ENCODE data around the gene SLC37A1. TPM values are rescaled to one million over a fixed set of nuclear protein-coding genes. Genes with fewer than 3 reads are reported as not detected.

The SLC37A1 gene
- total RNA-seq, 2 experiments from 2014 or later = 18.9 to 19.2 TPM

DNA sequence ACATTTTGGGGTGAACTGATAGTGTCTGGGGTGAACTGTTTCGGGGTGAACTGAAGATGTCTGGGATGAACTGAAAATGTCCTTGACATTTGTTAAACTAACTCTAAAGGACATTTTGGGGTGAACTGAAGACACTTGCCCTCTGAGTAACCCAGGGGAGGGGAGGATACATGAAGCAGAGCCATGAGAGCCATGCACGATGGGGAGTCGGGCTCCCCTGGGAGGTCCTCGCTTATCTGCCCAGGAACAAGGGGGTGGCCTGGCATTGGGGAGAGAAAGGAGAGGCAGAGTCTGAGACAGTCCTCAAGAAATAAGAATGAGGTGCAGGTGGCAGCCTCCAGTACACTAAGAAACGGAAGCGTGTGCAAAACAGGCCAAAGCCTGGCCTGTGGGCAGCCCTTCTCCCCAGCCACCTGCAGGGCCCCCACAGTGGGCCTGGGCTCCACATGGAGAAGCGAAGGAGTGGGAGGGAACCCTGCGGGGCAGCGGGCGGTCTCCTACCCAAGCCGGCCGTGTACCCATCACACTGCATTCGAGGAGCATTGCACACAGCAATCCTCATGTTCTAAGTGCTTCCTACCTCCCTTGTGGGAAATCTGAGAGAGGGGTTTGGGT, 41.8 kb upstream of the SLC37A1 start:
- no peak overlapping the region for H3K4me3 Mint-ChIP-seq
- CTCF ChIA-PET = no interaction called here
- H3K4me1 Mint-ChIP-seq (ENCODE audit: low read depth) = peaks cover 9% of the 10 kb centered on the region
- ATAC-seq = no peak
- peaks cover 9% of the 10 kb centered on the region for H3K27me3 Mint-ChIP-seq (ENCODE audit: low read depth)
- no peaks in the 10 kb centered on the region for H3K36me3 Mint-ChIP-seq (ENCODE audit: low read depth)
- H3K9me3 Mint-ChIP-seq (ENCODE audit: insufficient read depth) = no peaks in the 10 kb centered on the region
- POLR2A ChIA-PET = no interaction called here
- no peak overlapping the region for H3K27ac Mint-ChIP-seq
- DNase-seq = no peak

DNA sequence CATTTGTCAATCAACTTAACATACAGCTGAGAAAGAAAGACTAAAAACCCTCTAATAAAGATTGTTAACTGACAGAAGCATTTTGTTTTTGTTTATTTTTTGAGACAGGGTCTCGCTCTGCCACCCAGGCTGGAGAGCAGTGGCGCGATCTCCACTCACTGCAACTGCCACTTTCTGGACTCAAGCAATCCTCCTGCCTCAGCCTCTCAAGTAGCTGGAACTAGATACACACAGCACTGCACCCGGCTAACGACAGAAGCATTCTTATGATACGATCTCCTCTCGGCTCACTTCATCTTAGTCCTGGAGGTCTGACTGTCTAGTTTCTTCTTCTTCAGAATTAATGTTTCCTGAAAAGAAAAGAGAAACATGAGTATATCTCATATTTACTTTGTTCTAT, 41.1 kb upstream of the SLC37A1 start:
- no peak overlapping the region for H3K27ac Mint-ChIP-seq
- no peak overlapping the region for H3K4me3 Mint-ChIP-seq
- ChIA-PET CTCF (no interaction called here), POLR2A (no interaction called here)
- DNase-seq (no peak), ATAC-seq (no peak)
- no peaks in the 10 kb centered on the region for H3K9me3 Mint-ChIP-seq (ENCODE audit: insufficient read depth)
- H3K27me3 Mint-ChIP-seq (ENCODE audit: low read depth) = peaks cover 7% of the 10 kb centered on the region
- peaks cover 2% of the 10 kb centered on the region for H3K4me1 Mint-ChIP-seq (ENCODE audit: low read depth)
- no peaks in the 10 kb centered on the region for H3K36me3 Mint-ChIP-seq (ENCODE audit: low read depth)

DNA sequence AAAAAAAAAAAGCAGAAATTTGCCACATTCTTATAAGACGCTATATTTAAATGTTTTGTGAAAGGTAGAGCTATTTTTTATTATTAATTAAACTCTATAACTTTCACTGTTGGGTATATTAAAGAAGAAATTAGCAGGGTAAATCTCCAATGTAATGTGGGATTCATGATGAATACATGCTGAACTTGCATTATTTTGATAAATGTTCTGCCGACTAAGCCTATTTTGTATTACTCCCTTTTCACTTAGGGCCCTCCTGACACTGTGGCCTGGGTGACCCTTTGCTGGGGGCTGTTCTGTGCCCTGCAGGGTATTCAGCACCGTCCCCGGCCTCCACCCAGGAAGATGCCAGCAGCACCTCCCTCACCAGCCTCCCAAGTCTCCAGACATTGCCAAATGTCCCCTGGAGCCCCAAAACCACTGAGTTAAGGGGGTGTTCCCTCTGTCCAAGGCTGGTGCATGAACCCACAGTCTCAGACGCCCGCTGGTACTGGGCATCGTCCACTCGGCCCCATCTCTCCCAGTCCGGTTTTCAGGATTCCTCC, 40.1 kb upstream of the SLC37A1 start:
- ATAC-seq = no peak
- POLR2A ChIA-PET = no interaction called here
- Mint-ChIP-seq H3K27me3 (ENCODE audit: low read depth) (peaks cover 8% of the 10 kb centered on the region), H3K36me3 (ENCODE audit: low read depth) (no peaks in the 10 kb centered on the region), H3K4me3 (no peak overlapping the region), H3K4me1 (ENCODE audit: low read depth) (no peaks in the 10 kb centered on the region), H3K27ac (no peak overlapping the region), H3K9me3 (ENCODE audit: insufficient read depth) (no peaks in the 10 kb centered on the region)
- DNase-seq = no peak
- CTCF ChIA-PET = no interaction called here

DNA sequence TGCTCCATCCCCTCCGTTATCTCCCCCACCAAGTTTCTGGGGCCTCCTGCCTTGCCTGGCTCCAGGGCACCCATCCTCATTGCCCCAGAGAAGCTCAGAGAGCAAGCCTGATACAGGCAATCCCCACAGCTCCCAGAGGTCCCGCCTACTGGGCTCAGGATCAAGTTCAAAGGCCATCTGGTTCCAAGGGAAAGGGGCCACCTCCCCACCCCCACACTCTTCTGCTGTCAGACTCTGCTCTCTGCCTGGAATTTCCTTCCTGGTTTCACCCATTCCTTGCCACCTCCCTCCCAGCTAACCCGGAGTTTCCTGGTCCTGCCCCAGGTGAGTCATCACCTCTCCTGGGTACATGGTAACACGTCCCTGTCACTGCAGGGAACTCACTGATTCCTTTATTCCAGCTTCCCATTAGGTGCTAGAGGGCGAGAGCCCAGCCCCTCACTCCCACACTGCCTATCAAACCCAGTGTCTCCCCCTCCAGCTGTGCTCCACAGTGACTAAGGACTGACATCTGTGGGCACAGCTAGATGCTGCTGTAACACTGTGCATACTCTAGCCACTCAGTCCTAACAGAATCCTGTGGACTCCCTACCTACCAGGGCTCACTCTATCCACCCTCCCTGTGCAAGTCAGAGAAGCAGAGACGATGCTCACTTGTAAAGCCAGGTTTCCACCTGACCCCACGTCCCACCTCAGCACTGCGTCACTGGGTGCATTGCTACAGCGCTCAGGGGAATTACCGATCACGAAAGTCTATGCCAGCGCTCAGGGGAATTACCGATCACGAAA, 39.4 kb upstream of the SLC37A1 start:
- Mint-ChIP-seq H3K27me3 (ENCODE audit: low read depth) (peaks cover 11% of the 10 kb centered on the region), H3K4me3 (no peak overlapping the region), H3K9me3 (ENCODE audit: insufficient read depth) (no peaks in the 10 kb centered on the region), H3K4me1 (ENCODE audit: low read depth) (no peaks in the 10 kb centered on the region), H3K27ac (no peak overlapping the region), H3K36me3 (ENCODE audit: low read depth) (no peaks in the 10 kb centered on the region)
- POLR2A ChIA-PET = no interaction called here
- DNase-seq (no peak), ATAC-seq (no peak)
- CTCF ChIA-PET = interaction anchor here (1.3 kb wide), 1 partner anchor 329 kb away, joined by 3 read pairs; no protein-coding TSS in a partner anchor

DNA sequence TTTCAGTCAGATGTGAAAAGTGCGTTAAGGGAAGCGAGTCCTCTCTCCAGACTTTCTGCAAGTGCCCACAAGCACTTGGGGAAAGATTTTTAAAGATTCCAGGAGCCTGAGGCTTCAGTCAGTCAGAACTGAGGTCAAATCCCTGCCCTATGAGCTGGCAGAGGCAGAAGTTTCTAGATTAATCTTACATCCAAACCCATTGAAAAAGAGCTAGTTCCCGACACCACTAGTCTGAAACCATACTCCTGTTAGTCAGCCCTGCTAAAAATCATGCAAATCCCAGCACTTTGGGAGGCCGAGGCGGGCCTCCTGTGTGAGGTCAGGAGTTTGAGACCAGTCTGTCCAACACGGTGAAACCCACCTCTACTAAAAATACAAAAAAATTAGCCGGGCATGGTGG, 38.6 kb upstream of the SLC37A1 start:
- peaks cover 11% of the 10 kb centered on the region for H3K27me3 Mint-ChIP-seq (ENCODE audit: low read depth)
- ChIA-PET CTCF (interaction anchor here (1.3 kb wide), 1 partner anchor 330 kb away, joined by 3 read pairs; no protein-coding TSS in a partner anchor), POLR2A (no interaction called here)
- H3K4me3 Mint-ChIP-seq = no peak overlapping the region
- DNase-seq (no peak), ATAC-seq (no peak)
- H3K9me3 Mint-ChIP-seq (ENCODE audit: insufficient read depth) = no peaks in the 10 kb centered on the region
- no peak overlapping the region for H3K27ac Mint-ChIP-seq
- H3K4me1 Mint-ChIP-seq (ENCODE audit: low read depth) = no peaks in the 10 kb centered on the region
- no peaks in the 10 kb centered on the region for H3K36me3 Mint-ChIP-seq (ENCODE audit: low read depth)

DNA sequence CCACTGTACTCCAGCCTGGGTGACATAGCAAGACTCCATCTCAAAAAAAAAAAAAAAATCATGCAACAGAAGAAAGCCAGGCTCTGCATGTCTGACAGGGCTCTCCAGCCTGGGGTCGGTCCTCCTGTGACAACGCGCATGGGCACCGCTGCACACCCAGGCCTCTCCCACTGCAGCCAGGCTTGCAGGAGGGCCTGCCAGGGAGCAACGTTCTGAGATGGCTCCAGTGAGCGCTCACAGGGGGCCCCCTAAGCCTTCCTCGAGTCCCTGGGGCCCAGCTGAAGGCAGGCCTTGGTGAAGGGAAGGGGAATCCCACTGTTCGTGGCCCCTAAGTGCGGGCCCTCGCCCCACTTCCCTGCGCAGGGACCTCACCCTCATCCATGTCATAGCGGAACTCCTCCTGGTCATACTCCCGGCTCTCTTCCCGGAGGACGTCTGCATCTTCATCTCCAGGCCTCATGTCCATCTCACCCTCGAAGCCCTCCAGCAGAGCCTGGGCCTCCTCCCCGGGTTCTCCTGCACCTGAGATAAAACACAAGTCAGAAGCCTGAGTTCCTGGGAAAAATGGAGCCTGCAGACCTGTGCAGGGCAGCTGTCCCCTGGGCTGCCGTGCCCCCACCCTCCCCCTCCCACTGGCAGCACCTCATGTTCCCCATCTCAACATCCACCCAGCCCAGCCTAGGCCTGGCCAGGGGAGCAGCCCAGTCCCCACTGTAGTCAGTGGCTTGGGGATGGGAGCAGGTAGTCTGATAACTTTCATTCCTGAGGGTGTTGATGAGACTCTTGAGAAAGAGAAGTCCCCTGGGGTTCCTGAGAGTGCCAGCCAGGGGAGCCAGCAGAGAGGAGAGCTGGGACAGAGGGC, 37.9 kb upstream of the SLC37A1 start:
- DNase-seq (no peak), ATAC-seq (no peak)
- H3K9me3 Mint-ChIP-seq (ENCODE audit: insufficient read depth) = no peaks in the 10 kb centered on the region
- no peak overlapping the region for H3K4me3 Mint-ChIP-seq
- ChIA-PET CTCF (interaction anchor here (1.3 kb wide), 1 partner anchor 331 kb away, joined by 3 read pairs; no protein-coding TSS in a partner anchor), POLR2A (no interaction called here)
- no peaks in the 10 kb centered on the region for H3K36me3 Mint-ChIP-seq (ENCODE audit: low read depth)
- peaks cover 11% of the 10 kb centered on the region for H3K27me3 Mint-ChIP-seq (ENCODE audit: low read depth)
- no peak overlapping the region for H3K27ac Mint-ChIP-seq
- H3K4me1 Mint-ChIP-seq (ENCODE audit: low read depth) = no peaks in the 10 kb centered on the region

DNA sequence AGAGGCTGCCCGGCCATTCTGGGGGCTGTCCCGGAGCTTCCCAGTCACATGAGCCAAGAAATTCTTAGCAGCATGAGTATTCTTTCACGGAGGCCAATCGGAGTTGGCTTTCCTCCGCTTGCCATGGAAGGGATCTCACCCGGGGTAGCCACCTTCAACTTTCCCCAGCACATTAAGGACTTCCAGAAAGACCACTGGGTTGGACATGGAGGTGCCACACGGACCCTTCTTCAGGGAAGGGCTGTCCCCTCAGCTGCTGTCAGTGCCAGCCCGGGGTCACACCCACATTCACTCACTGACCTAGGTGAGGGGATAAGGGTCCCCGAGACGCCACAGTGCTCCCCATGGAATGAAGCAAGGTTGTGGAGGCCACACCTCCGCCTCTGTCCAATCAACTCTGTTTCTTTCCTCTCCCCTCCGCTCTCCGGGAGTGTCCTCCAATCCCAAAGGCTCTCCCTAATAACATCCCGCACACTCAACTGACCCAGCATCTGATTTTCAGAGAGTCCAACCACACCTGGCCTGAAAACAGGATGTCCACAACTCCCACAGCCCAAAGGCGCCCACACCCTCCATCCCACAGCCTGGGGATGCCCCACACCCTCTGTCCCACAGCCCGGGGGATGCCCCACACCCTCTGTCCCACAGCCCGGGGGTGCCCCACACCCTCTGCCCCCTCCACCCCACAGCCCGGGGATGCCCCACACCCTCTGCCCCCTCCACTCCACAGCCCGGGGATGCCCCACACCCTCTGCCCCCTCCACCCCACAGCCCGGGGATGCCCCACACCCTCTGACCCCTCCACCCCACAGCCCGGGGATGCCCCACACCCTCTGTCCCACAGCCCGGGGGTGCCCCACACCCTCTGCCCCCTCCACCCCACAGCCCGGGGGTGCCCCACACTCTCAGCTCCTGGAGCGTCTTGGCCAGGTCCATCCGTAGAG, 37.0 kb upstream of the SLC37A1 start:
- H3K27ac Mint-ChIP-seq = no peak overlapping the region
- ATAC-seq (no peak), DNase-seq (no peak)
- ChIA-PET POLR2A (no interaction called here), CTCF (interaction anchor here (2.3 kb wide), 1 partner anchor 9 kb away, joined by 9 read pairs; no protein-coding TSS in a partner anchor)
- H3K36me3 Mint-ChIP-seq (ENCODE audit: low read depth) = no peaks in the 10 kb centered on the region
- peaks cover 15% of the 10 kb centered on the region for H3K27me3 Mint-ChIP-seq (ENCODE audit: low read depth)
- H3K4me1 Mint-ChIP-seq (ENCODE audit: low read depth) = no peaks in the 10 kb centered on the region
- H3K9me3 Mint-ChIP-seq (ENCODE audit: insufficient read depth) = no peaks in the 10 kb centered on the region
- no peak overlapping the region for H3K4me3 Mint-ChIP-seq

DNA sequence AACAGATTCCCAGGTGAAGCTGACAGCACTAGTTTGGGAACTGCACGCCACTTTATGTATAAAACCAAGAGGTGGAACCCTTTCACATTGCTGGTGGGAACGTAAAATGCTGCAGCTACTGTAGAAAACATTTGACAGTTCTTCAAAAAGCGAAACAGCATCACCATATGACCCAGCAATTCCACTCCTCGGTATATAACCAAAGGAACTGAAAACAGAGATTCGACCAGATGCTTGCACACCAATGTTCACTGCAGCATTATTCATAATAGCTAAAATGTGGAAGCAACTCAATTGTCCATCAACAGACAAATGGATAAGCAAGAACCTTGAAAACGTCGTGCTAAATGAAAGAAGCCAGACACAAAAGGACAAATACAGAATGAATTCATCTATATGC, 35.1 kb upstream of the SLC37A1 start:
- no peaks in the 10 kb centered on the region for H3K4me1 Mint-ChIP-seq (ENCODE audit: low read depth)
- H3K9me3 Mint-ChIP-seq (ENCODE audit: insufficient read depth) = no peaks in the 10 kb centered on the region
- CTCF ChIA-PET = interaction anchor here (1.1 to 2.3 kb wide), 3 partner anchors 9 to 58 kb away, joined by 3 to 9 read pairs (median 4); no protein-coding TSS in a partner anchor
- H3K27ac Mint-ChIP-seq = no peak overlapping the region
- ATAC-seq = no peak
- DNase-seq = no peak
- H3K27me3 Mint-ChIP-seq (ENCODE audit: low read depth) = peaks cover 21% of the 10 kb centered on the region
- no peaks in the 10 kb centered on the region for H3K36me3 Mint-ChIP-seq (ENCODE audit: low read depth)
- POLR2A ChIA-PET = no interaction called here
- no peak overlapping the region for H3K4me3 Mint-ChIP-seq

DNA sequence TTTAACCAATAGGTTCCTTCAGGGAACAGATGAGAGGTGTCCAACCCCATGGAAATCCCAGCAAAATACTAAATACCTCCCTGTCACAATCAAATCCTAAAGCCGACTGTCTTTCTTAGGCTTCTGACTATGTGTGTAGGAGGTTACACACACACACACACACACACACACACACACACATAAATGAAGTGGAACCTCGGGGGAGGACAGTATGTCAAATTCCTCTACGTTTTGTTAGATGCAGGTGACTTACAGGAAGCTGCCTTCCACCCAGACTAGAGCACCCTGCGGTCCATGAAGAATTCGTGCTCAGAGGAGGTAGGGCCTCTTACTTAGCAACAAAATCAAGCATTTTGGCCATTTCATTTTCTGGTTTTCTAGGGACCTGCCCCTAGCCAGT, 34.1 kb upstream of the SLC37A1 start:
- Mint-ChIP-seq H3K36me3 (ENCODE audit: low read depth) (no peaks in the 10 kb centered on the region), H3K27me3 (ENCODE audit: low read depth) (peaks cover 20% of the 10 kb centered on the region), H3K4me1 (ENCODE audit: low read depth) (no peaks in the 10 kb centered on the region), H3K4me3 (no peak overlapping the region), H3K9me3 (ENCODE audit: insufficient read depth) (no peaks in the 10 kb centered on the region), H3K27ac (no peak overlapping the region)
- CTCF ChIA-PET = interaction anchor here (1.0 kb wide), 1 partner anchor 12 kb away, joined by 3 read pairs; no protein-coding TSS in a partner anchor
- DNase-seq (no peak), ATAC-seq (no peak)
- POLR2A ChIA-PET = interaction anchor here (1.0 kb wide), 1 partner anchor 13 kb away, joined by 3 read pairs; no protein-coding TSS in a partner anchor

DNA sequence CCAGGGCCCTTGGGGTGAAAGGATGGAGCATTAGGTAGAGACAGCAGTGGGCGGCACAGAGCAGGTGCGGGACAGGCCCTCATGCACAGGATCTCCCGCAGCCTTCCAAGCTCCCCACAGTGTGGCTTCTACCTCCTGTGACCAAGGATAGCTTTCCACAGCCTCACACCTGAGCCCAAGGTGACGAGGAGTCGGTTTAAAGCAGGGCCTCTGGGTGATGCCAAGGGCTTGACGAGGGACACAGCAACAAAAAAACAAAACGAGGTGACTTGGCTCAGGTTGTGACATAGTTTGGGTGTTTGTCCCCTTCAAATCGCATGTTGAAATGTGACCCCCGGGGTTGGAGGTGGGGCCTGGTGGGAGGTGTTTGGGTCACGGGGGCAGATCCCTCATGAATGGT, 32.9 kb upstream of the SLC37A1 start:
- POLR2A ChIA-PET = interaction anchor here (0.6 kb wide), 1 partner anchor 150 kb away, joined by 3 read pairs; no protein-coding TSS in a partner anchor
- peaks cover 24% of the 10 kb centered on the region for H3K27me3 Mint-ChIP-seq (ENCODE audit: low read depth)
- H3K27ac Mint-ChIP-seq = no peak overlapping the region
- CTCF ChIA-PET = interaction anchor here (1.4 kb wide), 1 partner anchor 171 kb away, joined by 3 read pairs; no protein-coding TSS in a partner anchor
- no peak overlapping the region for H3K4me3 Mint-ChIP-seq
- no peaks in the 10 kb centered on the region for H3K36me3 Mint-ChIP-seq (ENCODE audit: low read depth)
- DNase-seq (no peak), ATAC-seq (no peak)
- H3K9me3 Mint-ChIP-seq (ENCODE audit: insufficient read depth) = no peaks in the 10 kb centered on the region
- H3K4me1 Mint-ChIP-seq (ENCODE audit: low read depth) = no peaks in the 10 kb centered on the region

DNA sequence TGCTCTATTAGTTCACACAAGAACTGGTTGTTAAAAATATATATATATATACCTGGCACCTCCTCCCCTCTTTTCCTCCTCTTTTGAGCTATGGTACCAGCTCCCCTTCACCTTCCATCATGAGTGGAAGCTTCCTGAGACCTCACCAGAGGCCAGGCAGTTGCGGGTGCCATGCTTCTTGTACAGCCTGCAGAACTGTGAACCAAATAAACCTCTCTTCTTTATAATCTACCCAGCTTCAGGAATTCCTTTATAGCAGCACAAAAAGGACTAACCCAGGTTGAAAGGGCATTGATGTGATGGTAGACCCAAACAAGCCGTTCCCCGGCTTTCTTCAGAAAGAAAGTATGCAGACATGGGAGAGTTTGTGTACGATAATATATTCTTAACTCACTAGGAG, 32.5 kb upstream of the SLC37A1 start:
- H3K4me1 Mint-ChIP-seq (ENCODE audit: low read depth) = no peaks in the 10 kb centered on the region
- H3K27me3 Mint-ChIP-seq (ENCODE audit: low read depth) = peaks cover 27% of the 10 kb centered on the region
- H3K27ac Mint-ChIP-seq = no peak overlapping the region
- ChIA-PET CTCF (interaction anchor here (1.4 kb wide), 1 partner anchor 172 kb away, joined by 3 read pairs; no protein-coding TSS in a partner anchor), POLR2A (interaction anchor here (0.6 kb wide), 1 partner anchor 149 kb away, joined by 3 read pairs; no protein-coding TSS in a partner anchor)
- no peaks in the 10 kb centered on the region for H3K9me3 Mint-ChIP-seq (ENCODE audit: insufficient read depth)
- ATAC-seq (no peak), DNase-seq (no peak)
- H3K4me3 Mint-ChIP-seq = no peak overlapping the region
- no peaks in the 10 kb centered on the region for H3K36me3 Mint-ChIP-seq (ENCODE audit: low read depth)

Measured in activated CD8-positive, alpha-beta T cell treated with anti-CD3 and anti-CD28 coated beads, Interleukin-2, amount 10 ng/mL, durations not matched to agents 7 days and 5 days (primary cell).